ENCODE results near the gene DESI1. TPM values are rescaled to one million over a fixed set of nuclear protein-coding genes. Genes with fewer than 3 reads are reported as not detected.
"Not testable (repeated sequence)": the region's sequence is repeated elsewhere in the genome, so short reads cannot be mapped to it uniquely, and the experiment has no call there.

DESI1 gene
- polyA plus RNA-seq, 4 donors = 16.5 to 33.4 (median 21.4) TPM

DNA sequence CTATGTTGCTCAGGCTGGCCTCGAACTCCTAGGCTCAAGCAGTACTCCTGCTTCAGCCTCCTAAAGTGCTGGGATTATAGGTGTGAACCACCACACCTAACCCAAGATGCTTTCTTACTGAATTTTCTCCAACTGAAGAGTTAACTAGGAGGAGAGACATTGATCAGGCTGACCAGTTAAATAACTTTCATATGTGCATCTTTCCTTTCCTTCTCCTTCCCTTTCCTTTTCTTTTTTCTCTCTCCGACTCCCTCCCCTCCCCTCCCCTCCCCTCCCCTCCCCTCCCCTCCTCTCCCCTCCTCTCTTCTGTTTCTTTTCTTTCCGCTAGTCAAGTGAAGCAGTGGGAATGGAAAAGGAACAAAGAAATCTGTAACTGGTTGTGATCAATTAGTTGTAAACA lies 26.9 kb upstream of the DESI1 start:
- peaks cover 13 to 74% (median 14%) of the 10 kb centered on the region in 3 donors for H3K36me3 ChIP-seq (ENCODE audit: control insufficient read depth in 3 of 3, insufficient read depth in 2 of 3, low read depth in 1 of 3, low read length in 3 of 3)
- no peaks in the 10 kb centered on the region for H3K4me1 ChIP-seq (ENCODE audit: control insufficient read depth in 3 of 3, insufficient read depth in 2 of 3, low read depth in 1 of 3, low read length in 2 of 3)
- no peaks in the 10 kb centered on the region for H3K27me3 ChIP-seq (ENCODE audit: control insufficient read depth in 3 of 3, insufficient read depth in 3 of 3, low read length in 3 of 3)
- H3K9me3 ChIP-seq (ENCODE audit: control insufficient read depth in 2 of 2, insufficient read depth in 1 of 2, low read depth in 1 of 2, low read length in 1 of 2) = no peaks in the 10 kb centered on the region
- H3K27ac ChIP-seq (ENCODE audit: low read depth in 1 of 3, low read length in 2 of 3) = no peak overlapping the region
- DNase-seq = no peak
- H3K4me3 ChIP-seq (ENCODE audit: low read depth in 1 of 3, low read length in 3 of 3) = no peak overlapping the region
- no peak for FAIRE-seq
- WGBS, 3 donors = 68 to 89% (median 85%) methylated on average over 2 to 3 of the region's 3 CpGs

GRCh38 chr22:41642331-41643110 lies 21.7 kb upstream of the DESI1 start:
- no peak overlapping the region for H3K4me3 ChIP-seq (ENCODE audit: low read depth in 1 of 3, low read length in 3 of 3)
- no peaks in the 10 kb centered on the region for H3K4me1 ChIP-seq (ENCODE audit: control insufficient read depth in 3 of 3, insufficient read depth in 2 of 3, low read depth in 1 of 3, low read length in 2 of 3)
- no peak overlapping the region for H3K27ac ChIP-seq (ENCODE audit: low read depth in 1 of 3, low read length in 2 of 3)
- H3K36me3 ChIP-seq (ENCODE audit: control insufficient read depth in 3 of 3, insufficient read depth in 2 of 3, low read depth in 1 of 3, low read length in 3 of 3) = peaks cover 6 to 64% (median 17%) of the 10 kb centered on the region in 3 donors
- DNase-seq = no peak
- no peak for FAIRE-seq
- H3K27me3 ChIP-seq (ENCODE audit: control insufficient read depth in 3 of 3, insufficient read depth in 3 of 3, low read length in 3 of 3) = no peaks in the 10 kb centered on the region
- whole genome bisulfite sequencing, 3 donors = 90 to 95% (median 95%) methylated on average over 6 of the region's 6 CpGs
- H3K9me3 ChIP-seq (ENCODE audit: control insufficient read depth in 2 of 2, insufficient read depth in 1 of 2, low read depth in 1 of 2, low read length in 1 of 2) = peaks cover 0 to 3% of the 10 kb centered on the region in 2 donors

GRCh38 chr22:41641854-41642253 lies 21.0 kb upstream of the DESI1 start:
- Histone ChIP-seq H3K9me3 (ENCODE audit: control insufficient read depth in 2 of 2, insufficient read depth in 1 of 2, low read depth in 1 of 2, low read length in 1 of 2) (peaks cover 0 to 3% of the 10 kb centered on the region in 2 donors), H3K4me1 (ENCODE audit: control insufficient read depth in 3 of 3, insufficient read depth in 2 of 3, low read depth in 1 of 3, low read length in 2 of 3) (no peaks in the 10 kb centered on the region), H3K36me3 (ENCODE audit: control insufficient read depth in 3 of 3, insufficient read depth in 2 of 3, low read depth in 1 of 3, low read length in 3 of 3) (peaks cover 7 to 63% (median 21%) of the 10 kb centered on the region in 3 donors), H3K27ac (ENCODE audit: low read depth in 1 of 3, low read length in 2 of 3) (no peak overlapping the region), H3K4me3 (ENCODE audit: low read depth in 1 of 3, low read length in 3 of 3) (no peak overlapping the region), H3K27me3 (ENCODE audit: control insufficient read depth in 3 of 3, insufficient read depth in 3 of 3, low read length in 3 of 3) (no peaks in the 10 kb centered on the region)
- WGBS, 3 donors = 98 to 99% (median 98%) methylated on average over 7 of the region's 7 CpGs
- no peak for FAIRE-seq
- no peak for DNase-seq

GRCh38 chr22:41638748-41639147 lies 17.9 kb upstream of the DESI1 start:
- Histone ChIP-seq H3K9me3 (ENCODE audit: control insufficient read depth in 2 of 2, insufficient read depth in 1 of 2, low read depth in 1 of 2, low read length in 1 of 2) (peaks cover 0 to 3% of the 10 kb centered on the region in 2 donors), H3K27me3 (ENCODE audit: control insufficient read depth in 3 of 3, insufficient read depth in 3 of 3, low read length in 3 of 3) (no peaks in the 10 kb centered on the region), H3K36me3 (ENCODE audit: control insufficient read depth in 3 of 3, insufficient read depth in 2 of 3, low read depth in 1 of 3, low read length in 3 of 3) (peaks cover 16 to 62% (median 35%) of the 10 kb centered on the region in 3 donors), H3K27ac (ENCODE audit: low read depth in 1 of 3, low read length in 2 of 3) (no peak overlapping the region), H3K4me3 (ENCODE audit: low read depth in 1 of 3, low read length in 3 of 3) (no peak overlapping the region), H3K4me1 (ENCODE audit: control insufficient read depth in 3 of 3, insufficient read depth in 2 of 3, low read depth in 1 of 3, low read length in 2 of 3) (no peaks in the 10 kb centered on the region)
- FAIRE-seq (no peak), DNase-seq (no peak)
- 83 to 94% (median 88%) methylated on average over 5 of the region's 5 CpGs for WGBS, 3 donors

DNA sequence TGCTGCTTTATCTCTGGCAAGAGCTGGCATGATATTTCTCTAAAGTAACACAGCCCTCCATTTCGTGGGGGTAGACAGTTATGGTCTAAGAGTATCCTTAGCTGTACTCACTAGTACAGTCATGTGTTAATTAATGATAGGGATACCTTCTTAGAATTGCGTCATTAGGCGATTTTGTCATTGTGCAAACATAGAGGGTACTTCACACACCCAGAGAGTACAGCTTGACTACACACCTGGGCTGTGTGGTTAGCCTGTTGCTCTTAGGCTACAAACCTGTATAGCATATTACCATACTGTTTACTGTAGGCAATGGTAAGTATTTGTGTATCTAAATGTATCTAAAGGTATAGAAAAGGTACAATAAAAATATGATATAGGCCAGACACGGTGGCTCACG lies 17.3 kb upstream of the DESI1 start:
- FAIRE-seq (no peak), DNase-seq (no peak)
- Histone ChIP-seq H3K4me1 (ENCODE audit: control insufficient read depth in 3 of 3, insufficient read depth in 2 of 3, low read depth in 1 of 3, low read length in 2 of 3) (no peaks in the 10 kb centered on the region), H3K27ac (ENCODE audit: low read depth in 1 of 3, low read length in 2 of 3) (no peak overlapping the region), H3K27me3 (ENCODE audit: control insufficient read depth in 3 of 3, insufficient read depth in 3 of 3, low read length in 3 of 3) (no peaks in the 10 kb centered on the region), H3K36me3 (ENCODE audit: control insufficient read depth in 3 of 3, insufficient read depth in 2 of 3, low read depth in 1 of 3, low read length in 3 of 3) (peaks cover 16 to 62% (median 35%) of the 10 kb centered on the region in 3 donors), H3K4me3 (ENCODE audit: low read depth in 1 of 3, low read length in 3 of 3) (no peak overlapping the region), H3K9me3 (ENCODE audit: control insufficient read depth in 2 of 2, insufficient read depth in 1 of 2, low read depth in 1 of 2, low read length in 1 of 2) (peaks cover 0 to 3% of the 10 kb centered on the region in 2 donors)
- WGBS, 3 donors = 93 to 96% (median 95%) methylated on average over 5 of the region's 5 CpGs

- WGBS, 3 donors = 96 to 98% (median 97%) methylated on average over 8 of the region's 8 CpGs
- not testable (repeated sequence) for H3K4me1 ChIP-seq (ENCODE audit: control insufficient read depth in 3 of 3, insufficient read depth in 2 of 3, low read depth in 1 of 3, low read length in 2 of 3); H3K27ac ChIP-seq (ENCODE audit: low read depth in 1 of 3, low read length in 2 of 3); H3K9me3 ChIP-seq (ENCODE audit: control insufficient read depth in 2 of 2, insufficient read depth in 1 of 2, low read depth in 1 of 2, low read length in 1 of 2); DNase-seq; FAIRE-seq; H3K27me3 ChIP-seq (ENCODE audit: control insufficient read depth in 3 of 3, insufficient read depth in 3 of 3, low read length in 3 of 3); H3K4me3 ChIP-seq (ENCODE audit: low read depth in 1 of 3, low read length in 3 of 3)
- peaks cover 16 to 62% (median 31%) of the 10 kb centered on the region in 3 donors for H3K36me3 ChIP-seq (ENCODE audit: control insufficient read depth in 3 of 3, insufficient read depth in 2 of 3, low read depth in 1 of 3, low read length in 3 of 3)
These were observed 16.8 kb upstream of the DESI1 start for GRCh38 chr22:41637623-41638022.

- H3K4me1 ChIP-seq (ENCODE audit: control insufficient read depth in 3 of 3, insufficient read depth in 2 of 3, low read depth in 1 of 3, low read length in 2 of 3) = no peaks in the 10 kb centered on the region
- WGBS, 3 donors = 75 to 86% (median 80%) methylated on average over 7 of the region's 7 CpGs
- no peaks in the 10 kb centered on the region for H3K27me3 ChIP-seq (ENCODE audit: control insufficient read depth in 3 of 3, insufficient read depth in 3 of 3, low read length in 3 of 3)
- H3K4me3 ChIP-seq (ENCODE audit: low read depth in 1 of 3, low read length in 3 of 3) = no peak overlapping the region
- FAIRE-seq (no peak), DNase-seq (no peak)
- no peak overlapping the region for H3K27ac ChIP-seq (ENCODE audit: low read depth in 1 of 3, low read length in 2 of 3)
- H3K9me3 ChIP-seq (ENCODE audit: control insufficient read depth in 2 of 2, insufficient read depth in 1 of 2, low read depth in 1 of 2, low read length in 1 of 2) = peaks cover 0 to 10% of the 10 kb centered on the region in 2 donors
- H3K36me3 ChIP-seq (ENCODE audit: control insufficient read depth in 3 of 3, insufficient read depth in 2 of 3, low read depth in 1 of 3, low read length in 3 of 3) = peaks cover 13 to 66% (median 28%) of the 10 kb centered on the region in 3 donors
These were observed 15.6 kb upstream of the DESI1 start for GRCh38 chr22:41636467-41636866.

- H3K9me3 ChIP-seq (ENCODE audit: control insufficient read depth in 2 of 2, insufficient read depth in 1 of 2, low read depth in 1 of 2, low read length in 1 of 2) = peaks cover 0 to 15% of the 10 kb centered on the region in 2 donors
- not testable (repeated sequence) for H3K27ac ChIP-seq (ENCODE audit: low read depth in 1 of 3, low read length in 2 of 3); H3K4me1 ChIP-seq (ENCODE audit: control insufficient read depth in 3 of 3, insufficient read depth in 2 of 3, low read depth in 1 of 3, low read length in 2 of 3); FAIRE-seq; H3K27me3 ChIP-seq (ENCODE audit: control insufficient read depth in 3 of 3, insufficient read depth in 3 of 3, low read length in 3 of 3); H3K4me3 ChIP-seq (ENCODE audit: low read depth in 1 of 3, low read length in 3 of 3); DNase-seq
- H3K36me3 ChIP-seq (ENCODE audit: control insufficient read depth in 3 of 3, insufficient read depth in 2 of 3, low read depth in 1 of 3, low read length in 3 of 3) = peaks cover 15 to 62% (median 27%) of the 10 kb centered on the region in 3 donors
- WGBS, 3 donors = 96 to 97% (median 96%) methylated on average over 8 of the region's 8 CpGs
These were observed 13.8 kb upstream of the DESI1 start for GRCh38 chr22:41634610-41635009.

Measured in small intestine (tissue), 7 donors.